WTC11 (cell line): ENCODE data around the gene CELSR2. TPM values are rescaled to one million over a fixed set of nuclear protein-coding genes. Genes with fewer than 3 reads are reported as not detected.

Experiments
- ATAC-seq: fragments of 200-7000 bp; cut with Tn5 transposase; 2 replicates; pipeline ENCODE4 v1.10.0; 2021; ENCODE audit warnings: mild to moderate bottlenecking, moderate library complexity
- CTCF ChIA-PET: fragments of 300-600 bp; sonication (Branson Sonifier 250); formaldehyde crosslinking; loops from one replicate; lab custom pipeline; 2021; ENCODE audit warnings: antibody characterized with exemption; lab: Charles Lee
- POLR2A ChIA-PET: fragments of 350-600 bp; sonication (Branson Sonifier 250); formaldehyde crosslinking; loops from one replicate; lab custom pipeline; 2021; ENCODE audit warnings: antibody characterized with exemption; lab: Charles Lee
- DNase-seq: peaks from one replicate; pipeline ENCODE4 v3.0.0; 2021; ENCODE audit warnings: low spot score
- H3K27ac Mint-ChIP-seq: 2 replicates; pipeline ENCODE4 v1.8.0; 2021; ENCODE audit warnings: mixed read lengths
- H3K27me3 Mint-ChIP-seq: 2 replicates; pipeline ENCODE4 v1.8.0; 2021; ENCODE audit warnings: low read depth, mild to moderate bottlenecking, moderate library complexity, mixed read lengths
- H3K36me3 Mint-ChIP-seq: 2 replicates; pipeline ENCODE4 v1.8.0; 2021; ENCODE audit warnings: mixed read lengths
- H3K4me1 Mint-ChIP-seq: 2 replicates; pipeline ENCODE4 v1.8.0; 2022; ENCODE audit warnings: mixed read lengths
- H3K4me3 Mint-ChIP-seq: 2 replicates; pipeline ENCODE4 v1.8.0; 2021; ENCODE audit warnings: mild to moderate bottlenecking, moderate library complexity, mixed read lengths
- H3K9me3 Mint-ChIP-seq: 2 replicates; pipeline ENCODE4 v1.8.0; 2021; ENCODE audit warnings: mixed read lengths
- ATF1 ChIP-seq: sonication (generic); formaldehyde crosslinking; IDR thresholded peaks from 2 replicates; pipeline ENCODE4 v1.8.1; 2023; ENCODE audit warnings: mild to moderate bottlenecking, moderate library complexity, missing genetic modification reagents
- ERG ChIP-seq: fragments of 250-450 bp; sonication (Bioruptor Pico); IDR thresholded peaks from 2 replicates; pipeline ENCODE4 v1.8.0; 2021; ENCODE audit warnings: mild to moderate bottlenecking
- HMGA2 ChIP-seq: fragments of 250-450 bp; sonication (Bioruptor Pico); IDR thresholded peaks from 2 replicates; pipeline ENCODE4 v1.4.0; 2021; ENCODE audit warnings: mild to moderate bottlenecking, moderate library complexity
- MXD4 ChIP-seq: fragments of 250-450 bp; sonication (Bioruptor Pico); IDR thresholded peaks from 2 replicates; pipeline ENCODE4 v1.8.0; 2021; ENCODE audit warnings: mild to moderate bottlenecking, moderate library complexity, borderline replicate concordance
- RELA ChIP-seq: sonication (generic); formaldehyde crosslinking; IDR thresholded peaks from 2 replicates; pipeline ENCODE4 v1.8.1; 2022; ENCODE audit warnings: missing genetic modification reagents, mild to moderate bottlenecking, borderline replicate concordance
- ZNF416 ChIP-seq: fragments of 250-450 bp; sonication (Bioruptor Pico); IDR thresholded peaks from 2 replicates; pipeline ENCODE4 v1.9.0; 2021; ENCODE audit warnings: mild to moderate bottlenecking, inconsistent platforms
- ZNF425 ChIP-seq: fragments of 250-450 bp; sonication (Bioruptor Pico); conservative IDR thresholded peaks from 2 replicates; pipeline ENCODE4 v1.9.0; 2021; ENCODE audit warnings: mild to moderate bottlenecking
- ZNF671 ChIP-seq: fragments of 250-450 bp; sonication (Bioruptor Pico); IDR thresholded peaks from 2 replicates; pipeline ENCODE4 v1.8.0; 2021; ENCODE audit warnings: mild to moderate bottlenecking
- total RNA-seq: library from RNA; stranded (reverse); gene quantifications from 3 replicates; pipeline ENCODE4 v1.2.3, GENCODE V29; 2021
- TF ChIP-seq, protein P1 (sequence below): fragments of 250-450 bp; sonication (Bioruptor Pico); IDR thresholded peaks from 2 replicates; pipeline ENCODE4 v1.9.0; 2021; ENCODE audit warnings: mild to moderate bottlenecking
- TF ChIP-seq, protein P2 (sequence below): sonication (generic); formaldehyde crosslinking; IDR thresholded peaks from 2 replicates; pipeline ENCODE4 v1.8.1; 2023; ENCODE audit warnings: mild to moderate bottlenecking, moderate library complexity, missing genetic modification reagents
- TF ChIP-seq, protein P3 (sequence below): fragments of 250-450 bp; sonication (Bioruptor Pico); IDR thresholded peaks from 2 replicates; pipeline ENCODE4 v2.1.2; 2022; ENCODE audit warnings: mild to moderate bottlenecking, moderate library complexity
- TF ChIP-seq, protein P4 (sequence below): sonication (generic); formaldehyde crosslinking; IDR thresholded peaks from 2 replicates; pipeline ENCODE4 v1.8.1; 2022; ENCODE audit warnings: low read depth, missing genetic modification reagents, borderline replicate concordance
- TF ChIP-seq, protein P5 (sequence below): fragments of 250-450 bp; sonication (Bioruptor Pico); IDR thresholded peaks from 2 replicates; pipeline ENCODE4 v1.9.0; 2021; ENCODE audit warnings: mild to moderate bottlenecking

Gene CELSR2
- total RNA-seq, 1 experiment from 2014 or later = 31.3 TPM

DNA sequence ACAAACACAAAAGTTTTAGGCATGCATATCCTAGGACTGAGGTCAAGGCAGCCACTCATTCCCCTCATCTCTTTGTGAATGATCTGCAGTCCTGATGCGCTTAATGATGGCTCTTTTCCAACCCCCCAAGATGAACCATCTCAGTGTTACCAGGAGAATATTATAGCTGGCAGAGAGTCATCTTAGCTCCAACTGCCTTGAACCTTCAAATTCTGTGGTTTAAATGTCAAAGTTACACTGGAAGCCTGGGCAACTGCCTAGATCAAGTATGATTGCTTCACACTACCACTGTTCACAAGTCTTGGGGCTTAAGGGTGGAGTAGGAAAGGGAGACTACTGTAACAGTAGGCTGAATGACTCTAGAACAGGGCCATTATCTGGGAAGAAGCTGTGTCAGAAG lies 65.5 kb downstream of the CELSR2 start (continued):
- TF ChIP-seq ZNF425 (CRISPR knock-in tag) (no peak), ZNF416 (CRISPR knock-in tag) (no peak), HMGA2 (CRISPR knock-in tag) (no peak), ATF1 (CRISPR knock-in tag) (no peak), ERG (CRISPR knock-in tag) (no peak), RELA (CRISPR knock-in tag) (no peak), ZNF671 (CRISPR knock-in tag) (no peak)
- TF ChIP-seq, protein P1, sequence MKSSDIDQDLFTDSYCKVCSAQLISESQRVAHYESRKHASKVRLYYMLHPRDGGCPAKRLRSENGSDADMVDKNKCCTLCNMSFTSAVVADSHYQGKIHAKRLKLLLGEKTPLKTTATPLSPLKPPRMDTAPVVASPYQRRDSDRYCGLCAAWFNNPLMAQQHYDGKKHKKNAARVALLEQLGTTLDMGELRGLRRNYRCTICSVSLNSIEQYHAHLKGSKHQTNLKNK (CRISPR knock-in tag) = no peak
- TF ChIP-seq, protein P2, sequence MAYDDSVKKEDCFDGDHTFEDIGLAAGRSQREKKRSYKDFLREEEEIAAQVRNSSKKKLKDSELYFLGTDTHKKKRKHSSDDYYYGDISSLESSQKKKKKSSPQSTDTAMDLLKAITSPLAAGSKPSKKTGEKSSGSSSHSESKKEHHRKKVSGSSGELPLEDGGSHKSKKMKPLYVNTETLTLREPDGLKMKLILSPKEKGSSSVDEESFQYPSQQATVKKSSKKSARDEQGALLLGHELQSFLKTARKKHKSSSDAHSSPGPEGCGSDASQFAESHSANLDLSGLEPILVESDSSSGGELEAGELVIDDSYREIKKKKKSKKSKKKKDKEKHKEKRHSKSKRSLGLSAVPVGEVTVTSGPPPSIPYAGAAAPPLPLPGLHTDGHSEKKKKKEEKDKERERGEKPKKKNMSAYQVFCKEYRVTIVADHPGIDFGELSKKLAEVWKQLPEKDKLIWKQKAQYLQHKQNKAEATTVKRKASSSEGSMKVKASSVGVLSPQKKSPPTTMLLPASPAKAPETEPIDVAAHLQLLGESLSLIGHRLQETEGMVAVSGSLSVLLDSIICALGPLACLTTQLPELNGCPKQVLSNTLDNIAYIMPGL (CRISPR knock-in tag) = no peak
- TF ChIP-seq, protein P3, sequence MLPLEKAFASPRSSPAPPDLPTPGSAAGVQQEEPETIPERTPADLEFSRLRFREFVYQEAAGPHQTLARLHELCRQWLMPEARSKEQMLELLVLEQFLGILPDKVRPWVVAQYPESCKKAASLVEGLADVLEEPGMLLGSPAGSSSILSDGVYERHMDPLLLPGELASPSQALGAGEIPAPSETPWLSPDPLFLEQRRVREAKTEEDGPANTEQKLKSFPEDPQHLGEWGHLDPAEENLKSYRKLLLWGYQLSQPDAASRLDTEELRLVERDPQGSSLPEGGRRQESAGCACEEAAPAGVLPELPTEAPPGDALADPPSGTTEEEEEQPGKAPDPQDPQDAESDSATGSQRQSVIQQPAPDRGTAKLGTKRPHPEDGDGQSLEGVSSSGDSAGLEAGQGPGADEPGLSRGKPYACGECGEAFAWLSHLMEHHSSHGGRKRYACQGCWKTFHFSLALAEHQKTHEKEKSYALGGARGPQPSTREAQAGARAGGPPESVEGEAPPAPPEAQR (CRISPR knock-in tag) = no peak

GRCh38 chr1:109315288-109315687 lies 65.9 kb downstream of the CELSR2 start:
- POLR2A ChIA-PET = no interaction called here
- no peak for ATAC-seq

More at GRCh38 chr1:109315288-109315687, 65.9 kb downstream of the CELSR2 start:
- Mint-ChIP-seq H3K9me3 (no peaks in the 10 kb centered on the region), H3K4me3 (no peak overlapping the region), H3K27ac (no peak overlapping the region), H3K27me3 (no peaks in the 10 kb centered on the region), H3K36me3 (peaks cover 41% of the 10 kb centered on the region), H3K4me1 (peaks cover 11% of the 10 kb centered on the region)
- TF ChIP-seq, protein P4, sequence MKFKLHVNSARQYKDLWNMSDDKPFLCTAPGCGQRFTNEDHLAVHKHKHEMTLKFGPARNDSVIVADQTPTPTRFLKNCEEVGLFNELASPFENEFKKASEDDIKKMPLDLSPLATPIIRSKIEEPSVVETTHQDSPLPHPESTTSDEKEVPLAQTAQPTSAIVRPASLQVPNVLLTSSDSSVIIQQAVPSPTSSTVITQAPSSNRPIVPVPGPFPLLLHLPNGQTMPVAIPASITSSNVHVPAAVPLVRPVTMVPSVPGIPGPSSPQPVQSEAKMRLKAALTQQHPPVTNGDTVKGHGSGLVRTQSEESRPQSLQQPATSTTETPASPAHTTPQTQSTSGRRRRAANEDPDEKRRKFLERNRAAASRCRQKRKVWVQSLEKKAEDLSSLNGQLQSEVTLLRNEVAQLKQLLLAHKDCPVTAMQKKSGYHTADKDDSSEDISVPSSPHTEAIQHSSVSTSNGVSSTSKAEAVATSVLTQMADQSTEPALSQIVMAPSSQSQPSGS (CRISPR knock-in tag) = no peak
- TF ChIP-seq MXD4 (CRISPR knock-in tag) = no peak
- TF ChIP-seq, protein P5, sequence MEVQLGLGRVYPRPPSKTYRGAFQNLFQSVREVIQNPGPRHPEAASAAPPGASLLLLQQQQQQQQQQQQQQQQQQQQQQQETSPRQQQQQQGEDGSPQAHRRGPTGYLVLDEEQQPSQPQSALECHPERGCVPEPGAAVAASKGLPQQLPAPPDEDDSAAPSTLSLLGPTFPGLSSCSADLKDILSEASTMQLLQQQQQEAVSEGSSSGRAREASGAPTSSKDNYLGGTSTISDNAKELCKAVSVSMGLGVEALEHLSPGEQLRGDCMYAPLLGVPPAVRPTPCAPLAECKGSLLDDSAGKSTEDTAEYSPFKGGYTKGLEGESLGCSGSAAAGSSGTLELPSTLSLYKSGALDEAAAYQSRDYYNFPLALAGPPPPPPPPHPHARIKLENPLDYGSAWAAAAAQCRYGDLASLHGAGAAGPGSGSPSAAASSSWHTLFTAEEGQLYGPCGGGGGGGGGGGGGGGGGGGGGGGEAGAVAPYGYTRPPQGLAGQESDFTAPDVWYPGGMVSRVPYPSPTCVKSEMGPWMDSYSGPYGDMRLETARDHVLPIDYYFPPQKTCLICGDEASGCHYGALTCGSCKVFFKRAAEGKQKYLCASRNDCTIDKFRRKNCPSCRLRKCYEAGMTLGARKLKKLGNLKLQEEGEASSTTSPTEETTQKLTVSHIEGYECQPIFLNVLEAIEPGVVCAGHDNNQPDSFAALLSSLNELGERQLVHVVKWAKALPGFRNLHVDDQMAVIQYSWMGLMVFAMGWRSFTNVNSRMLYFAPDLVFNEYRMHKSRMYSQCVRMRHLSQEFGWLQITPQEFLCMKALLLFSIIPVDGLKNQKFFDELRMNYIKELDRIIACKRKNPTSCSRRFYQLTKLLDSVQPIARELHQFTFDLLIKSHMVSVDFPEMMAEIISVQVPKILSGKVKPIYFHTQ = no peak
- TF ChIP-seq, protein P1 (CRISPR knock-in tag) = no peak
- DNase-seq = no peak
- CTCF ChIA-PET = no interaction called here
